ENCODE results near the gene FBXL4.

FBXL4 gene

GRCh38 chr6:98942263-98942803, 5.4 kb downstream of the FBXL4 start:
- Histone ChIP-seq H4K8ac (ENCODE audit: low read depth, low read length) (no peak overlapping the region), H3K79me2 (ENCODE audit: control insufficient read depth, insufficient read depth, low read length, poor library complexity) (peaks cover 3% of the 10 kb centered on the region), H3K9ac (ENCODE audit: low read length) (no peak overlapping the region), H3K79me1 (ENCODE audit: low read length) (peaks cover 3% of the 10 kb centered on the region), H3K9me3 (ENCODE audit: insufficient read depth, low read depth, low read length) (no peaks in the 10 kb centered on the region), H2AK5ac (ENCODE audit: low read length) (no peak overlapping the region), H4K91ac (ENCODE audit: low read depth, low read length) (no peak overlapping the region), H2AFZ (ENCODE audit: insufficient read depth, low read length, poor library complexity) (no peak overlapping the region), H2BK120ac (ENCODE audit: insufficient read depth, low read length, poor library complexity) (no peak overlapping the region), H3K36me3 (ENCODE audit: control insufficient read depth in 1 of 2, insufficient read depth in 2 of 2, low read length in 2 of 2) (peaks cover 0 to 2% of the 10 kb centered on the region in 2 experiments), H3K18ac (ENCODE audit: low read length) (no peak overlapping the region), H3K27ac (ENCODE audit: low read depth, low read length) (no peak overlapping the region), H2BK12ac (ENCODE audit: low read length) (no peak overlapping the region), H3K23ac (ENCODE audit: low read length) (no peak overlapping the region), H3K4ac (ENCODE audit: low read depth, low read length) (no peak overlapping the region), H3K14ac (ENCODE audit: low read length) (no peak overlapping the region), H2BK5ac (ENCODE audit: low read depth, low read length, poor library complexity) (no peak overlapping the region), H3K4me2 (ENCODE audit: low read length) (no peak overlapping the region), H3K27me3 (ENCODE audit: insufficient read depth, low read length) (no peaks in the 10 kb centered on the region), H3K4me1 (ENCODE audit: control insufficient read depth in 1 of 2, insufficient read depth in 2 of 2, low read length in 2 of 2) (peaks cover 2 to 5% of the 10 kb centered on the region in 2 experiments), H3K4me3 (ENCODE audit: low read depth, low read length) (no peak overlapping the region), H4K12ac (ENCODE audit: low read depth, low read length) (no peak overlapping the region)
- no CpG with 5 or more reads among the region's 3 CpGs for WGBS (ENCODE audit: extremely low coverage, insufficient coverage, insufficient read length)
- DNase-seq = peak in 1 of 2 donors; percentile 5

- Histone ChIP-seq H2BK12ac (ENCODE audit: low read length) (no peak overlapping the region), H2BK120ac (ENCODE audit: insufficient read depth, low read length, poor library complexity) (no peak overlapping the region), H4K12ac (ENCODE audit: low read depth, low read length) (no peak overlapping the region), H3K9ac (ENCODE audit: low read length) (no peak overlapping the region), H3K36me3 (ENCODE audit: control insufficient read depth in 1 of 2, insufficient read depth in 2 of 2, low read length in 2 of 2) (peaks cover 0 to 2% of the 10 kb centered on the region in 2 experiments), H3K79me1 (ENCODE audit: low read length) (no peaks in the 10 kb centered on the region), H2AK5ac (ENCODE audit: low read length) (no peak overlapping the region), H2BK5ac (ENCODE audit: low read depth, low read length, poor library complexity) (no peak overlapping the region), H3K23ac (ENCODE audit: low read length) (no peak overlapping the region), H4K91ac (ENCODE audit: low read depth, low read length) (no peak overlapping the region), H3K4me2 (ENCODE audit: low read length) (no peak overlapping the region), H2AFZ (ENCODE audit: insufficient read depth, low read length, poor library complexity) (no peak overlapping the region), H3K79me2 (ENCODE audit: control insufficient read depth, insufficient read depth, low read length, poor library complexity) (no peaks in the 10 kb centered on the region), H3K4ac (ENCODE audit: low read depth, low read length) (no peak overlapping the region), H3K14ac (ENCODE audit: low read length) (no peak overlapping the region), H3K9me3 (ENCODE audit: insufficient read depth, low read depth, low read length) (no peaks in the 10 kb centered on the region), H3K27me3 (ENCODE audit: insufficient read depth, low read length) (no peaks in the 10 kb centered on the region), H3K4me3 (ENCODE audit: low read depth, low read length) (no peak overlapping the region), H3K18ac (ENCODE audit: low read length) (no peak overlapping the region), H3K27ac (ENCODE audit: low read depth, low read length) (no peak overlapping the region), H4K8ac (ENCODE audit: low read depth, low read length) (no peak overlapping the region), H3K4me1 (ENCODE audit: control insufficient read depth in 1 of 2, insufficient read depth in 2 of 2, low read length in 2 of 2) (peaks cover 0 to 1% of the 10 kb centered on the region in 2 experiments)
- WGBS (ENCODE audit: extremely low coverage, insufficient coverage, insufficient read length) = no CpG with 5 or more reads among the region's 2 CpGs
- no peak for DNase-seq
These were observed 6.4 kb downstream of the FBXL4 start for GRCh38 chr6:98941319-98941718.

DNA sequence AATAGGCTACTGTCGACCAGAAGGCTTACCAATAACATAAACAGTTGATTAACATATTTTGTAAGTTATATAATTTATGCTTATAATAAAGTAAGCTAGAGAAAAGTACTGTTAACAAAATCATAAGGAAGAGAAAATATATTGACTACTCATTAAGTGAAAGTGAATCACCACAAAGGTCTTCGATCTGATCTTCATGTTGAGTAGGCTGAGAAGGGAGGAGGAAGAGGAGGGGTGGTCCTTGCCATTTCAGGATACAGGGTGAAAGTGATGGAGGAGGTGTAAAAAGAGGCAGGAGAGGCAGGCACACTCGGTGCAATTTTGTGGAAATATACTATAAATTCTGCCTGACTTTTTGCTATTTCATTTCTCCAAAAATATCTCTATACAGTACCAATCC, 10.4 kb downstream of the FBXL4 start:
- Histone ChIP-seq H2BK12ac (ENCODE audit: low read length) (no peak overlapping the region), H3K9ac (ENCODE audit: low read length) (no peak overlapping the region), H3K4ac (ENCODE audit: low read depth, low read length) (no peak overlapping the region), H3K27me3 (ENCODE audit: insufficient read depth, low read length) (no peaks in the 10 kb centered on the region), H2BK120ac (ENCODE audit: insufficient read depth, low read length, poor library complexity) (no peak overlapping the region), H2BK5ac (ENCODE audit: low read depth, low read length, poor library complexity) (no peak overlapping the region), H4K12ac (ENCODE audit: low read depth, low read length) (no peak overlapping the region), H3K18ac (ENCODE audit: low read length) (no peak overlapping the region), H3K9me3 (ENCODE audit: insufficient read depth, low read depth, low read length) (no peaks in the 10 kb centered on the region), H3K4me1 (ENCODE audit: control insufficient read depth in 1 of 2, insufficient read depth in 2 of 2, low read length in 2 of 2) (peaks cover 0 to 1% of the 10 kb centered on the region in 2 experiments), H3K14ac (ENCODE audit: low read length) (no peak overlapping the region), H2AK5ac (ENCODE audit: low read length) (no peak overlapping the region), H3K79me1 (ENCODE audit: low read length) (no peaks in the 10 kb centered on the region), H3K4me3 (ENCODE audit: low read depth, low read length) (no peak overlapping the region), H3K27ac (ENCODE audit: low read depth, low read length) (no peak overlapping the region), H3K36me3 (ENCODE audit: control insufficient read depth in 1 of 2, insufficient read depth in 2 of 2, low read length in 2 of 2) (no peaks in the 10 kb centered on the region), H2AFZ (ENCODE audit: insufficient read depth, low read length, poor library complexity) (no peak overlapping the region), H4K91ac (ENCODE audit: low read depth, low read length) (no peak overlapping the region), H3K79me2 (ENCODE audit: control insufficient read depth, insufficient read depth, low read length, poor library complexity) (no peaks in the 10 kb centered on the region), H3K23ac (ENCODE audit: low read length) (no peak overlapping the region), H4K8ac (ENCODE audit: low read depth, low read length) (no peak overlapping the region), H3K4me2 (ENCODE audit: low read length) (no peak overlapping the region)
- DNase-seq = no peak
- WGBS (ENCODE audit: extremely low coverage, insufficient coverage, insufficient read length) = no CpG with 5 or more reads among the region's 3 CpGs

DNA sequence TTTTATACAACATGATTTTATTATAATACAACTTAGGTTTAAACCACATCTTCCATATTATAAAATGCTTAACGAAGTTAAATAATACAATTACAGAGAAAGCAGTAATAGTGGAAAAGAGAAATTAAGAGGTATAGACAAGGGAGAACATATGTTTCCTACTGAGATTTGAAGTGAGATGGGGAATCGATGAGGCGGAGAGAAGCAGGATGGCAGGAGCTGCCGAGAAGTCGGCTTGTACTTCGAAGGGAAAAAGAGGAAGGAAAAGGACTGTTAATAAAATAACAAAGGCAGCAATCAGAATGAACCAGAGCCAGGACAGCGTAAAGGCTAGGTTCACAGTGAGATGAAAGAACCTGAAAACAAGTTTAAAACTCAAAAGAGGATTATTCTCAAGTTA, 15.4 kb downstream of the FBXL4 start:
- Histone ChIP-seq H4K8ac (ENCODE audit: low read depth, low read length) (no peak overlapping the region), H3K4ac (ENCODE audit: low read depth, low read length) (no peak overlapping the region), H3K36me3 (ENCODE audit: control insufficient read depth in 1 of 2, insufficient read depth in 2 of 2, low read length in 2 of 2) (no peaks in the 10 kb centered on the region), H2BK120ac (ENCODE audit: insufficient read depth, low read length, poor library complexity) (no peak overlapping the region), H2AK5ac (ENCODE audit: low read length) (no peak overlapping the region), H3K14ac (ENCODE audit: low read length) (no peak overlapping the region), H3K23ac (ENCODE audit: low read length) (no peak overlapping the region), H2BK5ac (ENCODE audit: low read depth, low read length, poor library complexity) (no peak overlapping the region), H3K9me3 (ENCODE audit: insufficient read depth, low read depth, low read length) (no peaks in the 10 kb centered on the region), H3K4me3 (ENCODE audit: low read depth, low read length) (no peak overlapping the region), H2BK12ac (ENCODE audit: low read length) (no peak overlapping the region), H4K12ac (ENCODE audit: low read depth, low read length) (no peak overlapping the region), H3K4me1 (ENCODE audit: control insufficient read depth in 1 of 2, insufficient read depth in 2 of 2, low read length in 2 of 2) (no peaks in the 10 kb centered on the region), H3K79me1 (ENCODE audit: low read length) (no peaks in the 10 kb centered on the region), H3K18ac (ENCODE audit: low read length) (no peak overlapping the region), H3K27me3 (ENCODE audit: insufficient read depth, low read length) (no peaks in the 10 kb centered on the region), H3K27ac (ENCODE audit: low read depth, low read length) (no peak overlapping the region), H3K9ac (ENCODE audit: low read length) (no peak overlapping the region), H2AFZ (ENCODE audit: insufficient read depth, low read length, poor library complexity) (no peak overlapping the region), H3K79me2 (ENCODE audit: control insufficient read depth, insufficient read depth, low read length, poor library complexity) (no peaks in the 10 kb centered on the region), H4K91ac (ENCODE audit: low read depth, low read length) (no peak overlapping the region), H3K4me2 (ENCODE audit: low read length) (no peak overlapping the region)
- no peak for DNase-seq
- WGBS (ENCODE audit: extremely low coverage, insufficient coverage, insufficient read length) = 100% methylated on average over 1 of the region's 7 CpGs

Data from trophoblast cell (in vitro differentiated cells and primary cell).